Measurements from ENCODE around the gene CHST13. TPM values are rescaled to one million over a fixed set of nuclear protein-coding genes. Genes with fewer than 3 reads are reported as not detected.

CHST13 gene
- total RNA-seq, 4 donors from 2014 or later = 0.32 TPM; not detected in 3

DNA sequence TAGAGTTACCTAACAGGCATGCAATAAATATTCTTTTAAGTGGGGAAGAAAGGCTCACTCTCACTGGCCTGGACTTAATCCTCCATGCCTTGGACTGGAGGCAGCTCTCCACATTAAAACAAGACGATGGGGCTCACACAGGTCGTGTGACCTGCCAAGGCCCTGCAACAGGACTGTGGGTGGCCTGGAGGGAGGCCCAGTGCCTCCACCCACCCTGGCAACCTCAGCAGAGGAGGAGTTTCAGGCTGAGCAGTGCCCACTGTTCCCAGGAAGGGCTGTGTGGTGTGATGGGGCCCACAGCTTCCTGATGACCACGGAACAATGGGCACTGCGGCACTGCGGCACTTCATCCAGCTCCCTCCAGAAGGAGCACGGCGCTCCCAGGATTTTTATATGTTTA, 11.9 kb upstream of the CHST13 start:
- WGBS, 2 donors = 63 to 71% methylated on average over 7 of the region's 7 CpGs
- no peak overlapping the region for H3K4me3 ChIP-seq (ENCODE audit: low read depth, poor library complexity, severe bottlenecking)
- no peak for DNase-seq (ENCODE audit: low spot score in 2 of 2)
- intact Hi-C loops (cut with DNase I; ENCODE audit: low total_unique reads) = no loop called here
- no peak for TF ChIP-seq POLR2A (IDR thresholded peaks at IDR 0.05)
- TF ChIP-seq, protein P1, sequence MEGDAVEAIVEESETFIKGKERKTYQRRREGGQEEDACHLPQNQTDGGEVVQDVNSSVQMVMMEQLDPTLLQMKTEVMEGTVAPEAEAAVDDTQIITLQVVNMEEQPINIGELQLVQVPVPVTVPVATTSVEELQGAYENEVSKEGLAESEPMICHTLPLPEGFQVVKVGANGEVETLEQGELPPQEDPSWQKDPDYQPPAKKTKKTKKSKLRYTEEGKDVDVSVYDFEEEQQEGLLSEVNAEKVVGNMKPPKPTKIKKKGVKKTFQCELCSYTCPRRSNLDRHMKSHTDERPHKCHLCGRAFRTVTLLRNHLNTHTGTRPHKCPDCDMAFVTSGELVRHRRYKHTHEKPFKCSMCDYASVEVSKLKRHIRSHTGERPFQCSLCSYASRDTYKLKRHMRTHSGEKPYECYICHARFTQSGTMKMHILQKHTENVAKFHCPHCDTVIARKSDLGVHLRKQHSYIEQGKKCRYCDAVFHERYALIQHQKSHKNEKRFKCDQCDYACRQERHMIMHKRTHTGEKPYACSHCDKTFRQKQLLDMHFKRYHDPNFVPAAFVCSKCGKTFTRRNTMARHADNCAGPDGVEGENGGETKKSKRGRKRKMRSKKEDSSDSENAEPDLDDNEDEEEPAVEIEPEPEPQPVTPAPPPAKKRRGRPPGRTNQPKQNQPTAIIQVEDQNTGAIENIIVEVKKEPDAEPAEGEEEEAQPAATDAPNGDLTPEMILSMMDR (IDR thresholded peaks at IDR 0.05) = no peak

DNA sequence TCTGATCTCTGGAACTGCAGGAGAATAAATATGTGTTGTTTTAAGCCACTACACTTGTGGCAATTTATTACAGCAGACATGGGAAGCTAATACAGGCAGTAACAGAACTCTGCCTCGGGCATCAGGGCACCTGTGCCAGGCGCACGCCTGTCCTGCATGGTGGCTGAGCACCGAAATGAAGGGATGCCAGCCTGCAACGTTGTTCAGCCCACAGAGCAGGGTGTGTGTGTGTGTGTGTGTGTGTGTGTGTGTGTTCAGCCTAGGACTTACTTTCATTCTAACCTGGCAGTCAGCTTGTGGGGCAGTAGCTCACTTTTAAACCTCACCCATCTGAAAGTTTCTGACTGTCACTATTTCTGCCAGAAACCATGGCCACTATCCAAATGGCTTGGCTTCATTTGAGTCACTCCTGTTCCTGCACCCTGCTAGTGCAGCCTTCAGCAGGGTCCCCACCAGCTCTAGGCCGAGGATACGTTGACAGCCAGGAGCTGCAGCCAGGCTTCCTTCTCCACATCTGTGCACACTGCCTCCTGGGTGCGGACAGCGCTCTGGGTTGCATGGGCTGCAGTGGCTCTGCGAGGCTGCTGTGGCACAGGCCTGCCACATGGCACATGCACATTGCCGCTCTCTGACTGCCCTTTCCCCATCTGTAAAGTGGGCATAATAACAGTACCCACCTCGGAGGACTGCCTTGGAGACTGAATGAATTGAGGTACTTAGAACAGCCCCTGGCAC, 10.9 kb upstream of the CHST13 start:
- TF ChIP-seq, protein P1 (IDR thresholded peaks at IDR 0.05) = no peak
- no peak for TF ChIP-seq POLR2A (IDR thresholded peaks at IDR 0.05)
- no peak for DNase-seq (ENCODE audit: low spot score in 2 of 2)
- 56 to 64% methylated on average over 12 of the region's 12 CpGs for WGBS, 2 donors
- H3K4me3 ChIP-seq (ENCODE audit: low read depth, poor library complexity, severe bottlenecking) = no peak overlapping the region
- intact Hi-C loops (cut with DNase I; ENCODE audit: low total_unique reads) = no loop called here

DNA sequence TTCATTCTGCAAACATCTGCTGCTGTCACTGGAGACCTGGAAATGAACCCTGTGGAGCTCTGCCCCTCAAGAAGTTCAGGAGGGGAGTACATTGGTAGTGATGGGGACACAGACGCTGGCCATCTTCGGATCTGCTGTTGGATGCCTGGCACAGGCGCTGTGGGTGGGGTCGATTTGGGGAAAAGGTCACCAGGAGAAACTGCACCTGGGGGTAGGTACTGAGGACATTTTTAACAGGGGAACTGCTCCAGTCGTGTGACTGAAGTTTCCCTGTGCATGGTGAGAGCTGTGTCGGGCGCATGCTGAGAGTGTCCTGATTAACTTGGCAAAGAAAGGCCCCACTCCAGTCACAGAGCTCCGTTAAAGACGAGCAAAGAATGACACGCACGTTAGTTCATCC, 9.8 kb upstream of the CHST13 start:
- 87 to 89% methylated on average over 11 of the region's 11 CpGs for WGBS, 2 donors
- intact Hi-C loops (cut with DNase I; ENCODE audit: low total_unique reads) = no loop called here
- no peak overlapping the region for H3K4me3 ChIP-seq (ENCODE audit: low read depth, poor library complexity, severe bottlenecking)
- DNase-seq (ENCODE audit: low spot score in 2 of 2) = no peak
- no peak for TF ChIP-seq POLR2A (IDR thresholded peaks at IDR 0.05)
- TF ChIP-seq, protein P1 (IDR thresholded peaks at IDR 0.05) = no peak

DNA sequence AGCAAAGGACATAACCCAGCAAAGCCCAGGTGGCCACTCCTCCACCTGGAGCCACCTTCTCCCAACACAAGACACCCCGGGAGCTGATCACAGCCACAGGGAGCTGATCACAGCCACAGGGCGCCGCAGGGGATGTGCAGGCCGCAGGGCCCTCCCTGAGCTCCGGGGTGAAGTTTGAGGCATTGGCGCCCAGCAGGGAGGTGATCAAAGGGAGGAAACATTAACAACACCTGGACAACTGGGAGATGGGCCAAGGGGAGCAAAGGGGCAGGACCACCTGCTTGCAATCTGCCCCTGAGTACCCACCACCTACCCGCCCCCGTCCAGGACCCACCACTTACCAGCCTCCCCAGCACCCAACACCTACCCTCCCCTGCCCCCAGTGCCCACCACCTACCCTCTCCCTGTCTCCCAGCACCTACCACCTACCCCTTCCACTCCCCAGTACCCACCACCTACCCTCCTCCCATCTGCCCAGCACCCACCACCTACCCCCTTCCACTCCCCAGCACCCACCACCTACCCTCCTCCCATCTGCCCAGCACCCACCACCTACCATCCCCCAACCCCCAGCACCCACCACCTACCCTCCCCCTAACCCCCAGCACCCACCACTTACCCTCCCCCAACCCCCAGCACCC, 8.8 kb upstream of the CHST13 start:
- no peak for DNase-seq (ENCODE audit: low spot score in 2 of 2)
- TF ChIP-seq POLR2A (IDR thresholded peaks at IDR 0.05) = no peak
- TF ChIP-seq, protein P1 (IDR thresholded peaks at IDR 0.05) = no peak
- H3K4me3 ChIP-seq (ENCODE audit: low read depth, poor library complexity, severe bottlenecking) = no peak overlapping the region
- 82% methylated on average over 5 to 8 of the region's 8 CpGs for WGBS, 2 donors
- intact Hi-C loops (cut with DNase I; ENCODE audit: low total_unique reads) = no loop called here

DNA sequence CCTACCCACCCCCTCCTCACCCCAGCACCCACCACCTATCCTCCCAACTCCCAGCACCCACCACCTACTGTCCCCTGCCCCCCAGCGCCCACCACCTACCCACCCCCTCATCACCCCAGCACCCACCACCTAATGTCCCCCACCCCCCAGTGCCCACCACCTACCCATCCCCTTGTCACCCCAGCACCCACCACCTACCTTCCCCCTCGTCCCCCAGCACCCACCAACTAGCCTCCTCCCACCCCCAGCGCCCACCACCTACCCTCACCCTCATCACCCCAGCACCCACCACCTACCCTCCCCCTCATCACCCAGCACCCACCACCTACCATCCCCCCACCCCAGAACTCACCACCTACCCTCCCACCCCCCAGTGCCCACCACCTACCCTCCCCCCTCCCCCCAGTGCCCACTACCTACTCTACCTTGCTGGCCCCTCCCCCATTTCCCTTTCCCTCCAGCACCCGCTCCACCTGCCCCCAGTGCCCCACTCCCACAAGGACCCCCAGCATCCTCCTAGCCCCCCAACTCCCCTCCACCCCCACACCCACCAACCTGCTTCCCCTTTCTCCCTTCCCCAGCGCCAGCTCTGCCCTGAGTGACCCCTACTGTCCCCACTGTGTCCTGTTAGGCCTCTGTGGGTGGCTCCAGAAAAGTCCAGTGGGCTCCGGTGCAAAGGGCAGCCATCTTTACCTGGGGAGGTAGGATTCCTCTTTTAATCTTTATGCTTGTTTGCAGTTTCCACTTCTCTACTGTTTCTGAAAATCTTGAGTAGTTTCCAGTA, 7.6 kb upstream of the CHST13 start:
- intact Hi-C loops (cut with DNase I; ENCODE audit: low total_unique reads) = no loop called here
- 92 to 97% methylated on average over 3 of the region's 6 CpGs for WGBS, 2 donors
- no peak overlapping the region for H3K4me3 ChIP-seq (ENCODE audit: low read depth, poor library complexity, severe bottlenecking)
- TF ChIP-seq, protein P1 (IDR thresholded peaks at IDR 0.05) = no peak
- TF ChIP-seq POLR2A (IDR thresholded peaks at IDR 0.05) = no peak
- DNase-seq (ENCODE audit: low spot score in 2 of 2) = no peak

Data from lower leg skin (tissue), 4 donors.